ENCODE measurements around the gene CYP8B1. TPM values are rescaled to one million over a fixed set of nuclear protein-coding genes. Genes with fewer than 3 reads are reported as not detected.
A peak's percentile ranks its signal among the peaks of the same experiment; 100 is the strongest.

Gene CYP8B1
- total RNA-seq, 1 donor = not detected

GRCh38 chr3:42908675-42909074 lies 33.0 kb upstream of the CYP8B1 start:
- no peak for TF ChIP-seq CTCF (IDR thresholded peaks at IDR 0.05; ENCODE audit: extremely low read depth, low read depth, low read length)
- H3K9me3 ChIP-seq (ENCODE audit: low read depth, low read length) = peaks cover 2% of the 10 kb centered on the region
- DNase-seq (ENCODE audit: insufficient read length, low spot score, missing footprints) = no peak

GRCh38 chr3:42906848-42907183 lies 31.1 kb upstream of the CYP8B1 start:
- Histone ChIP-seq H3K4me3 (ENCODE audit: insufficient read depth, low read length) (peak overlapping the region; percentile 74), H3K9me3 (ENCODE audit: low read depth, low read length) (no peaks in the 10 kb centered on the region), H3K4me2 (ENCODE audit: insufficient read depth, low read length) (peak overlapping the region; percentile 80), H3K27ac (ENCODE audit: low read depth, low read length) (no peak overlapping the region), H4K20me1 (ENCODE audit: insufficient read depth, low read length) (no peaks in the 10 kb centered on the region), H2AFZ (ENCODE audit: low read length) (peak overlapping the region; percentile 89), H3K36me3 (ENCODE audit: insufficient read depth, low read length) (peaks cover 5% of the 10 kb centered on the region), H3K4me1 (ENCODE audit: insufficient read depth, low read length) (no peaks in the 10 kb centered on the region), H3K79me2 (ENCODE audit: insufficient read depth, low read length) (no peaks in the 10 kb centered on the region), H3K27me3 (ENCODE audit: insufficient read depth, low read length) (peaks cover 9% of the 10 kb centered on the region)
- peak; percentile 82 for DNase-seq (ENCODE audit: insufficient read length, low spot score, missing footprints)
- no peak for TF ChIP-seq CTCF (IDR thresholded peaks at IDR 0.05; ENCODE audit: extremely low read depth, low read depth, low read length)

More at GRCh38 chr3:42908675-42909074, 33.0 kb upstream of the CYP8B1 start:
- Histone ChIP-seq H3K4me3 (ENCODE audit: insufficient read depth, low read length) (no peak overlapping the region), H3K27me3 (ENCODE audit: insufficient read depth, low read length) (peaks cover 9% of the 10 kb centered on the region), H3K79me2 (ENCODE audit: insufficient read depth, low read length) (no peaks in the 10 kb centered on the region), H2AFZ (ENCODE audit: low read length) (no peak overlapping the region), H3K36me3 (ENCODE audit: insufficient read depth, low read length) (peaks cover 13% of the 10 kb centered on the region), H4K20me1 (ENCODE audit: insufficient read depth, low read length) (no peaks in the 10 kb centered on the region), H3K4me1 (ENCODE audit: insufficient read depth, low read length) (no peaks in the 10 kb centered on the region), H3K27ac (ENCODE audit: low read depth, low read length) (no peak overlapping the region), H3K4me2 (ENCODE audit: insufficient read depth, low read length) (no peak overlapping the region)

GRCh38 chr3:42906070-42906847 lies 30.6 kb upstream of the CYP8B1 start, which contains the start of gene ZNF662:
Gene ZNF662, plus strand, starts transcription at chr3:42906142. Its CDS starts 1,973 bp downstream, at chr3:42908115.
- Histone ChIP-seq H3K9me3 (ENCODE audit: low read depth, low read length) (no peaks in the 10 kb centered on the region), H3K4me3 (ENCODE audit: insufficient read depth, low read length) (peak within 1 kb of the TSS; percentile 74), H3K27ac (ENCODE audit: low read depth, low read length) (peak within 1 kb of the TSS; percentile 23), H3K27me3 (ENCODE audit: insufficient read depth, low read length) (peaks cover 9% of the 10 kb centered on the region), H3K4me2 (ENCODE audit: insufficient read depth, low read length) (peak within 1 kb of the TSS; percentile 80), H3K4me1 (ENCODE audit: insufficient read depth, low read length) (no peaks in the 10 kb centered on the region), H4K20me1 (ENCODE audit: insufficient read depth, low read length) (no peaks in the 10 kb centered on the region), H2AFZ (ENCODE audit: low read length) (peak within 1 kb of the TSS; percentile 89), H3K79me2 (ENCODE audit: insufficient read depth, low read length) (no peaks in the 10 kb centered on the region), H3K36me3 (ENCODE audit: insufficient read depth, low read length) (peaks cover 4% of the 10 kb centered on the region)
- TF ChIP-seq CTCF (IDR thresholded peaks at IDR 0.05; ENCODE audit: extremely low read depth, low read depth, low read length) = no peak
- DNase-seq (ENCODE audit: insufficient read length, low spot score, missing footprints) = peak; percentile 92

GRCh38 chr3:42905740-42906069 lies 30.0 kb upstream of the CYP8B1 start:
- peak overlapping the region; percentile 74 for H3K4me3 ChIP-seq (ENCODE audit: insufficient read depth, low read length)
- DNase-seq (ENCODE audit: insufficient read length, low spot score, missing footprints) = no peak
- H3K79me2 ChIP-seq (ENCODE audit: insufficient read depth, low read length) = no peaks in the 10 kb centered on the region
- H3K4me1 ChIP-seq (ENCODE audit: insufficient read depth, low read length) = no peaks in the 10 kb centered on the region
- H3K9me3 ChIP-seq (ENCODE audit: low read depth, low read length) = no peaks in the 10 kb centered on the region
- H3K4me2 ChIP-seq (ENCODE audit: insufficient read depth, low read length) = peak overlapping the region; percentile 80
- peaks cover 9% of the 10 kb centered on the region for H3K27me3 ChIP-seq (ENCODE audit: insufficient read depth, low read length)
- H4K20me1 ChIP-seq (ENCODE audit: insufficient read depth, low read length) = no peaks in the 10 kb centered on the region
- H3K36me3 ChIP-seq (ENCODE audit: insufficient read depth, low read length) = no peaks in the 10 kb centered on the region
- TF ChIP-seq CTCF (IDR thresholded peaks at IDR 0.05; ENCODE audit: extremely low read depth, low read depth, low read length) = no peak
- H3K27ac ChIP-seq (ENCODE audit: low read depth, low read length) = no peak overlapping the region
- peak overlapping the region; percentile 89 for H2AFZ ChIP-seq (ENCODE audit: low read length)
